Liver (tissue), 3 donors: Measurements from ENCODE around the gene USP24.

ENCODE experiments used
- JUND ChIP-seq, 2 donors: IDR thresholded peaks; 2 replicates each; pipeline ENCODE4 v1.6.1; 2016; ENCODE audit warnings: antibody characterized with exemption in 2 of 2
- RAD21 ChIP-seq, 2 donors: IDR thresholded peaks; 2 replicates each; pipeline ENCODE4 v1.6.1; 2016; ENCODE audit warnings: antibody characterized with exemption in 2 of 2, mild to moderate bottlenecking in 2 of 2
- TAF1 ChIP-seq: conservative IDR thresholded peaks from 2 replicates; pipeline ENCODE4 v1.6.1; 2016; ENCODE audit warnings: antibody characterized with exemption, mild to moderate bottlenecking
- TF ChIP-seq, protein P1 (sequence below): fragments of 150-350 bp; IDR thresholded peaks from 2 replicates; pipeline ENCODE4 v1.5.1; 2017; ENCODE audit warnings: improper control_type of control experiment, low read depth, low read length; ENCODE audit not compliant: missing input control
- TF ChIP-seq, protein P2 (sequence below): IDR thresholded peaks from 2 replicates; pipeline ENCODE4 v1.6.1; 2016; ENCODE audit warnings: antibody characterized with exemption
- TF ChIP-seq, protein P3 (sequence below): IDR thresholded peaks from 2 replicates; pipeline ENCODE4 v1.6.1; 2016; ENCODE audit warnings: antibody characterized with exemption, mild to moderate bottlenecking
- donor health status: healthy.
- donor health status: healthy.

DNA sequence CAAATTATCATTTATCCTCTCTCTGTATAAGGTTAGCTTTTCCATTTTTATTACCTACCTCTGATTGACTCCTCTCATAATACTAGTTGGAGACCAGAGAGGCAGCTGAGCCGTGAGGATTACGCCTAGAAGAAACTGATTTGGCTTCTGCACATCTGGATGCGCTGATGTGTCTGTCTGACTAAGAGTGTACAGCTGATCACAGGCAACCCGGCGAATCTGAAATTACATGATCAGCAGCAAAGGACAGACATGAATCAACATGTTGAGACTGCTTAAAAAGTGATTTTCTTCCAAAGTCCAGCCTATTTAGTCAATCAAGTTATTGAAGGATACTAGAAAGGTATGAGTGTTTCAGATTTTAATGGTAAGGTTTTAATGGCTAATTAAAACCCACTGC lies 94.6 kb downstream of the USP24 start:
- TF ChIP-seq, protein P1, sequence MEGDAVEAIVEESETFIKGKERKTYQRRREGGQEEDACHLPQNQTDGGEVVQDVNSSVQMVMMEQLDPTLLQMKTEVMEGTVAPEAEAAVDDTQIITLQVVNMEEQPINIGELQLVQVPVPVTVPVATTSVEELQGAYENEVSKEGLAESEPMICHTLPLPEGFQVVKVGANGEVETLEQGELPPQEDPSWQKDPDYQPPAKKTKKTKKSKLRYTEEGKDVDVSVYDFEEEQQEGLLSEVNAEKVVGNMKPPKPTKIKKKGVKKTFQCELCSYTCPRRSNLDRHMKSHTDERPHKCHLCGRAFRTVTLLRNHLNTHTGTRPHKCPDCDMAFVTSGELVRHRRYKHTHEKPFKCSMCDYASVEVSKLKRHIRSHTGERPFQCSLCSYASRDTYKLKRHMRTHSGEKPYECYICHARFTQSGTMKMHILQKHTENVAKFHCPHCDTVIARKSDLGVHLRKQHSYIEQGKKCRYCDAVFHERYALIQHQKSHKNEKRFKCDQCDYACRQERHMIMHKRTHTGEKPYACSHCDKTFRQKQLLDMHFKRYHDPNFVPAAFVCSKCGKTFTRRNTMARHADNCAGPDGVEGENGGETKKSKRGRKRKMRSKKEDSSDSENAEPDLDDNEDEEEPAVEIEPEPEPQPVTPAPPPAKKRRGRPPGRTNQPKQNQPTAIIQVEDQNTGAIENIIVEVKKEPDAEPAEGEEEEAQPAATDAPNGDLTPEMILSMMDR = no peak
- no peak for TF ChIP-seq RAD21 (IDR thresholded peaks at IDR 0.05)
- TF ChIP-seq, protein P2, sequence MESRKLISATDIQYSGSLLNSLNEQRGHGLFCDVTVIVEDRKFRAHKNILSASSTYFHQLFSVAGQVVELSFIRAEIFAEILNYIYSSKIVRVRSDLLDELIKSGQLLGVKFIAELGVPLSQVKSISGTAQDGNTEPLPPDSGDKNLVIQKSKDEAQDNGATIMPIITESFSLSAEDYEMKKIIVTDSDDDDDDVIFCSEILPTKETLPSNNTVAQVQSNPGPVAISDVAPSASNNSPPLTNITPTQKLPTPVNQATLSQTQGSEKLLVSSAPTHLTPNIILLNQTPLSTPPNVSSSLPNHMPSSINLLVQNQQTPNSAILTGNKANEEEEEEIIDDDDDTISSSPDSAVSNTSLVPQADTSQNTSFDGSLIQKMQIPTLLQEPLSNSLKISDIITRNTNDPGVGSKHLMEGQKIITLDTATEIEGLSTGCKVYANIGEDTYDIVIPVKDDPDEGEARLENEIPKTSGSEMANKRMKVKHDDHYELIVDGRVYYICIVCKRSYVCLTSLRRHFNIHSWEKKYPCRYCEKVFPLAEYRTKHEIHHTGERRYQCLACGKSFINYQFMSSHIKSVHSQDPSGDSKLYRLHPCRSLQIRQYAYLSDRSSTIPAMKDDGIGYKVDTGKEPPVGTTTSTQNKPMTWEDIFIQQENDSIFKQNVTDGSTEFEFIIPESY = no peak
- no peak for TF ChIP-seq JUND (IDR thresholded peaks at IDR 0.05)
- TF ChIP-seq TAF1 = no peak
- TF ChIP-seq, protein P3, sequence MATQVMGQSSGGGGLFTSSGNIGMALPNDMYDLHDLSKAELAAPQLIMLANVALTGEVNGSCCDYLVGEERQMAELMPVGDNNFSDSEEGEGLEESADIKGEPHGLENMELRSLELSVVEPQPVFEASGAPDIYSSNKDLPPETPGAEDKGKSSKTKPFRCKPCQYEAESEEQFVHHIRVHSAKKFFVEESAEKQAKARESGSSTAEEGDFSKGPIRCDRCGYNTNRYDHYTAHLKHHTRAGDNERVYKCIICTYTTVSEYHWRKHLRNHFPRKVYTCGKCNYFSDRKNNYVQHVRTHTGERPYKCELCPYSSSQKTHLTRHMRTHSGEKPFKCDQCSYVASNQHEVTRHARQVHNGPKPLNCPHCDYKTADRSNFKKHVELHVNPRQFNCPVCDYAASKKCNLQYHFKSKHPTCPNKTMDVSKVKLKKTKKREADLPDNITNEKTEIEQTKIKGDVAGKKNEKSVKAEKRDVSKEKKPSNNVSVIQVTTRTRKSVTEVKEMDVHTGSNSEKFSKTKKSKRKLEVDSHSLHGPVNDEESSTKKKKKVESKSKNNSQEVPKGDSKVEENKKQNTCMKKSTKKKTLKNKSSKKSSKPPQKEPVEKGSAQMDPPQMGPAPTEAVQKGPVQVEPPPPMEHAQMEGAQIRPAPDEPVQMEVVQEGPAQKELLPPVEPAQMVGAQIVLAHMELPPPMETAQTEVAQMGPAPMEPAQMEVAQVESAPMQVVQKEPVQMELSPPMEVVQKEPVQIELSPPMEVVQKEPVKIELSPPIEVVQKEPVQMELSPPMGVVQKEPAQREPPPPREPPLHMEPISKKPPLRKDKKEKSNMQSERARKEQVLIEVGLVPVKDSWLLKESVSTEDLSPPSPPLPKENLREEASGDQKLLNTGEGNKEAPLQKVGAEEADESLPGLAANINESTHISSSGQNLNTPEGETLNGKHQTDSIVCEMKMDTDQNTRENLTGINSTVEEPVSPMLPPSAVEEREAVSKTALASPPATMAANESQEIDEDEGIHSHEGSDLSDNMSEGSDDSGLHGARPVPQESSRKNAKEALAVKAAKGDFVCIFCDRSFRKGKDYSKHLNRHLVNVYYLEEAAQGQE = no peak
